Suprapubic skin (tissue), 4 donors: Measurements from ENCODE around the gene SRSF8. TPM values are rescaled to one million over a fixed set of nuclear protein-coding genes. Genes with fewer than 3 reads are reported as not detected.

ENCODE experiments used
- DNase-seq, 2 donors: peaks; one replicate each; pipeline ENCODE4 v3.0.0-alpha.2; 2019; ENCODE audit warnings: low spot score in 2 of 2
- H3K27ac ChIP-seq: fragments of 200-600 bp; sonication (generic); one replicate; pipeline ENCODE4 v1.5.1; 2019
- H3K27me3 ChIP-seq: fragments of 200-600 bp; sonication (generic); one replicate; pipeline ENCODE4 v1.5.1; 2019
- H3K36me3 ChIP-seq: fragments of 200-600 bp; sonication (generic); one replicate; pipeline ENCODE4 v1.5.1; 2019
- H3K4me1 ChIP-seq: fragments of 200-600 bp; sonication (generic); one replicate; pipeline ENCODE4 v1.5.1; 2019
- H3K4me3 ChIP-seq: fragments of 200-600 bp; sonication (generic); one replicate; pipeline ENCODE4 v1.5.1; 2019; ENCODE audit warnings: mild to moderate bottlenecking
- H3K9me3 ChIP-seq: fragments of 200-600 bp; sonication (generic); one replicate; pipeline ENCODE4 v1.5.1; 2019
- CTCF ChIP-seq, 2 donors: fragments of 200-600 bp in 1 of 2; fragments of 450-650 bp in 1 of 2; sonication (generic) in 1 of 2; IDR thresholded peaks; one replicate each; pipeline ENCODE4 v1.5.1; 2016 to 2019; ENCODE audit warnings: antibody characterized with exemption in 2 of 2, mild to moderate bottlenecking in 1 of 2, moderate library complexity in 1 of 2
- EP300 ChIP-seq: sonication (generic); formaldehyde crosslinking; IDR thresholded peaks from one replicate; pipeline ENCODE4 v1.6.1; 2017; ENCODE audit warnings: antibody characterized with exemption
- POLR2A ChIP-seq, 2 donors: fragments of 450-650 bp; IDR thresholded peaks; one replicate each; pipeline ENCODE4 v1.6.1; 2017; ENCODE audit warnings: antibody characterized with exemption in 2 of 2, mild to moderate bottlenecking in 2 of 2, moderate library complexity in 2 of 2
- POLR2AphosphoS5 ChIP-seq, 3 donors: sonication (generic); formaldehyde crosslinking; IDR thresholded peaks; one replicate each; pipeline ENCODE4 v1.6.1; 2017; ENCODE audit warnings: antibody characterized with exemption in 3 of 3
- WGBS: methylation state at CpG from one replicate; pipeline ENCODE4 v1.1.5; 2018; 5-methylcytosine and 5-hydroxymethylcytosine counted together
- total RNA-seq, 4 donors: library from RNA; depleted of rRNA; stranded (reverse); fragments of >200 nt; gene quantifications; one replicate each; pipeline ENCODE4 v1.1.0, GENCODE V29; 2016

The SRSF8 gene
- total RNA-seq, 4 donors from 2014 or later: 31.7 to 37.4 (median 35.5) TPM

GRCh38 chr11:95091663-95092180, 25.0 kb downstream of the SRSF8 start:
- peaks cover 46% of the 10 kb centered on the region for H3K4me1 ChIP-seq
- peak overlapping the region; percentile 99 for H3K4me3 ChIP-seq
- no peak for TF ChIP-seq CTCF (IDR thresholded peaks at IDR 0.05)
- TF ChIP-seq POLR2A (IDR thresholded peaks at IDR 0.05): no peak
- TF ChIP-seq EP300: no peak
- no peak for TF ChIP-seq POLR2AphosphoS5 (IDR thresholded peaks at IDR 0.05)
- H3K36me3 ChIP-seq: no peaks in the 10 kb centered on the region
- H3K27ac ChIP-seq: no peak overlapping the region
- DNase-seq: no peak
- H3K9me3 ChIP-seq: no peaks in the 10 kb centered on the region
- no peaks in the 10 kb centered on the region for H3K27me3 ChIP-seq

DNA sequence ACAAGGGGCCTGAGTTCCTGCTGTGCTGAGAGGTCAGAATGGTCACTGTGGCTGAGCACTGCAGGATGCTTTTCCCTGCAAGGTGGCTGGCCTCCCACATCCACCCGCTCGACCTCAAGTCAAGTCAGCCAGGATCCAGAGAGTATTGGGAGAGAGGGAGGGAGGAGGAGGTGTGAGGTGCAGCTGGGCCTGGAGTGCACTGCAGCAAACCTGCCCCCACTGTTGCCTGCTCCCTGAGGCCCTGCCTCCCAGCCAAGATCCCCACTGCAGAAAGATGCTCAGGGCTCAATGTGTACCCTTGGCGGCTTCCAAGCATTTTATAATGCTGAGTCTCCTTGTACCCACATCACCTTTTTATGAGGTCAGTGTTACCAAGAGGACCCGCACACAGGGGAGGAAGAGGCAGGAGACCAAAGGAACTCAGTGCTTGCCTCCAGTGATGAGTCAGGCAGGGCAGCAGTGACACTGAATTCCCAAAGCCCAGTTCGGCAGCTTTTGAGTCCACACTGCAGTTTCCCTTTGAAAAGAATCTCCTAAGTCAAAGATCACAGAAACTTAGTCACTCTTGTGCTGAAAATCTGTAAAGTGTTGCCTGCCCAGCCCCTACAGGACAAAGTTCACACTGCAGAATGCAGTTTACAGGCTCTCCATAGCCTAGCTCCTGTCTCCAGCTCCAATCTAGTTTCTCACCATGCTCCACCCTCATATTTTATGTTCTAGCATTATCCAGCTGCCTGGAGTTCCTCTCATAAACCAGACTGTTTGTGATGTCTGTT, 26.0 kb downstream of the SRSF8 start:
- TF ChIP-seq CTCF (IDR thresholded peaks at IDR 0.05): peak; percentile 9 to 64
- no peak for TF ChIP-seq POLR2AphosphoS5 (IDR thresholded peaks at IDR 0.05)

DNA sequence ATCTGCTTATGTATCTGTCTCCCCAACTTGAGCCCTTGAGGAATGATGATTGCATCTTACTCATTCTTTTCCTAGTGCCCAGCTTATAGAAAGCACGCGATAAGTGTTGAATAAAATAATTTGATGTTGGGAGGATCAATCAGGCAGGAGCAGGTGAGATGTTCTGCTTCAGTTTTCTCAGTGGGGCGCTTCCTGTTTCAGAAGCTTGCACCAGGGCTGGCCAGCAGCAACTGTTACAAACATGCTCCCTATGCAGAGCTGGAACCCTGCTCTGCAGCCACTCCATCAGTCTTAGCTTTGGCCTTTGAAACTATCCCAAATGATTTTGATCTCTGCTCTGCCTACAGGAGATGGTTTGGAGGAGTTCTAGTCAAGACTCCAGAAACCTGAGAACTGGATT, 26.8 kb downstream of the SRSF8 start:
- Histone ChIP-seq H3K4me1 (peaks cover 46% of the 10 kb centered on the region), H3K4me3 (no peak overlapping the region), H3K27me3 (no peaks in the 10 kb centered on the region), H3K36me3 (no peaks in the 10 kb centered on the region), H3K27ac (no peak overlapping the region), H3K9me3 (no peaks in the 10 kb centered on the region)
- no peak for DNase-seq
- TF ChIP-seq POLR2A (IDR thresholded peaks at IDR 0.05): no peak
- TF ChIP-seq CTCF (IDR thresholded peaks at IDR 0.05): no peak
- no peak for TF ChIP-seq POLR2AphosphoS5 (IDR thresholded peaks at IDR 0.05)
- no peak for TF ChIP-seq EP300
- 89% methylated on average over 3 of the region's 3 CpGs for WGBS

More for the DNA sequence above, 26.0 kb downstream of the SRSF8 start:
- Histone ChIP-seq H3K4me3 (no peak overlapping the region), H3K4me1 (peaks cover 46% of the 10 kb centered on the region), H3K27ac (no peak overlapping the region), H3K36me3 (no peaks in the 10 kb centered on the region), H3K27me3 (no peaks in the 10 kb centered on the region), H3K9me3 (no peaks in the 10 kb centered on the region)
- no peak for DNase-seq
- WGBS: 56% methylated on average over 5 of the region's 5 CpGs

GRCh38 chr11:95095858-95096587, 29.3 kb downstream of the SRSF8 start:
- no peaks in the 10 kb centered on the region for H3K9me3 ChIP-seq
- 36% methylated on average over 4 of the region's 4 CpGs for WGBS
- no peaks in the 10 kb centered on the region for H3K27me3 ChIP-seq
- DNase-seq: no peak
- H3K36me3 ChIP-seq: no peaks in the 10 kb centered on the region
- no peak overlapping the region for H3K27ac ChIP-seq
- H3K4me1 ChIP-seq: peaks cover 30% of the 10 kb centered on the region
- no peak overlapping the region for H3K4me3 ChIP-seq
- TF ChIP-seq EP300: no peak
- no peak for TF ChIP-seq POLR2AphosphoS5 (IDR thresholded peaks at IDR 0.05)
- no peak for TF ChIP-seq POLR2A (IDR thresholded peaks at IDR 0.05)
- TF ChIP-seq CTCF (IDR thresholded peaks at IDR 0.05): no peak

GRCh38 chr11:95097209-95097608, 30.5 kb downstream of the SRSF8 start:
- 56% methylated on average over 3 of the region's 3 CpGs for WGBS
- Histone ChIP-seq H3K27me3 (no peaks in the 10 kb centered on the region), H3K27ac (no peak overlapping the region), H3K36me3 (no peaks in the 10 kb centered on the region), H3K4me3 (no peak overlapping the region), H3K4me1 (peaks cover 19% of the 10 kb centered on the region), H3K9me3 (no peaks in the 10 kb centered on the region)
- no peak for DNase-seq
- TF ChIP-seq CTCF (IDR thresholded peaks at IDR 0.05) (no peak), POLR2AphosphoS5 (IDR thresholded peaks at IDR 0.05) (no peak)
